K562 (cell line): ENCODE results near the gene H2AZ2. TPM values are rescaled to one million over a fixed set of nuclear protein-coding genes. Genes with fewer than 3 reads are reported as not detected.

Experiments used
- FOXJ3 ChIP-seq: sonication (generic); formaldehyde crosslinking; IDR thresholded peaks from 2 replicates; pipeline ENCODE4 v1.4.0; 2020; ENCODE audit warnings: mild to moderate bottlenecking, missing genetic modification reagents
- GTF2E2 ChIP-seq: fragments of 200-800 bp; sonication (Bioruptor generic); IDR thresholded peaks from 2 replicates; pipeline ENCODE4 v1.6.1; 2016; ENCODE audit warnings: missing genetic modification characterization, missing compliant biosample characterization
- KAT2B ChIP-seq: IDR thresholded peaks from one replicate; pipeline ENCODE4 v1.6.1; 2012; ENCODE audit warnings: low read depth, mild to moderate bottlenecking, control low read depth, inconsistent platforms, low read length, moderate library complexity
- KDM2B ChIP-seq: fragments of 250-450 bp; sonication (Bioruptor Pico); IDR thresholded peaks from 2 replicates; pipeline ENCODE4 v1.8.0; 2021; ENCODE audit warnings: mild to moderate bottlenecking, moderate library complexity
- LCOR ChIP-seq: sonication (generic); formaldehyde crosslinking; IDR thresholded peaks from 2 replicates; pipeline ENCODE4 v1.8.0; 2022; ENCODE audit warnings: mild to moderate bottlenecking, missing genetic modification reagents
- MED1 ChIP-seq: sonication (generic); formaldehyde crosslinking; IDR thresholded peaks from 2 replicates; pipeline ENCODE4 v1.8.1; 2023; ENCODE audit warnings: missing genetic modification reagents, borderline replicate concordance
- MXI1 ChIP-seq: IDR thresholded peaks from 2 replicates; pipeline ENCODE4 v1.6.1; 2011; ENCODE audit warnings: low read depth, mild to moderate bottlenecking, improper control_type of control experiment, low read length
- NR1H2 ChIP-seq: sonication (generic); formaldehyde crosslinking; IDR thresholded peaks from 2 replicates; pipeline ENCODE4 v1.4.0; 2020; ENCODE audit warnings: mild to moderate bottlenecking, missing genetic modification reagents
- PCBP2 ChIP-seq: fragments of 200-400 bp; formaldehyde crosslinking; IDR thresholded peaks from 2 replicates; pipeline ENCODE4 v1.6.1; 2018; ENCODE audit warnings: low read length, low read depth, mild to moderate bottlenecking, moderate library complexity; ENCODE audit not compliant: poor library complexity, severe bottlenecking
- POLR2AphosphoS5 ChIP-seq: IDR thresholded peaks from 2 replicates; pipeline ENCODE4 v1.6.1; 2011; ENCODE audit warnings: mild to moderate bottlenecking, low read depth, low read length, moderate library complexity; ENCODE audit not compliant: control insufficient read depth, insufficient read depth
- PPARD ChIP-seq: fragments of 250-450 bp; sonication (Bioruptor Pico); IDR thresholded peaks from 2 replicates; pipeline ENCODE4 v1.8.0; 2022; ENCODE audit warnings: inconsistent platforms, mild to moderate bottlenecking, moderate library complexity
- PTRF ChIP-seq: fragments of 450-650 bp; IDR thresholded peaks from 2 replicates; pipeline ENCODE4 v1.6.1; 2016; ENCODE audit warnings: mild to moderate bottlenecking, missing genetic modification characterization, missing compliant biosample characterization
- RFX5 ChIP-seq: IDR thresholded peaks from 2 replicates; pipeline ENCODE4 v1.6.1; 2011; ENCODE audit warnings: low read depth, mild to moderate bottlenecking, improper control_type of control experiment, low read length
- SAFB2 ChIP-seq: fragments of 200-400 bp; formaldehyde crosslinking; IDR thresholded peaks from 2 replicates; pipeline ENCODE4 v1.6.1; 2018; ENCODE audit warnings: borderline replicate concordance, low read length, low read depth, moderate library complexity; ENCODE audit not compliant: severe bottlenecking
- SMAD3 ChIP-seq: fragments of 450-650 bp; formaldehyde crosslinking; conservative IDR thresholded peaks from 2 replicates; pipeline ENCODE4 v1.4.0; 2020; ENCODE audit warnings: mild to moderate bottlenecking
- SMARCA4 ChIP-seq: fragments of 450-650 bp; IDR thresholded peaks from 2 replicates; pipeline ENCODE4 v1.6.1; 2016
- SP1 ChIP-seq: sonication (generic); formaldehyde crosslinking; IDR thresholded peaks from 2 replicates; pipeline ENCODE4 v1.8.1; 2022; ENCODE audit warnings: mild to moderate bottlenecking, missing genetic modification reagents
- ZFPM2 ChIP-seq: fragments of 250-450 bp; sonication (Bioruptor Pico); IDR thresholded peaks from 2 replicates; pipeline ENCODE4 v1.5.1; 2022; ENCODE audit warnings: mild to moderate bottlenecking
- ZNF224 ChIP-seq: sonication (generic); formaldehyde crosslinking; IDR thresholded peaks from 2 replicates; pipeline ENCODE4 v1.8.0; 2022; ENCODE audit warnings: mild to moderate bottlenecking, missing genetic modification reagents
- ZNF274 ChIP-seq: IDR thresholded peaks from 2 replicates; pipeline ENCODE4 v1.6.1; 2011; ENCODE audit warnings: low read depth, mild to moderate bottlenecking, low read length, moderate library complexity, borderline replicate concordance
- ZNF311 ChIP-seq: fragments of 250-450 bp; sonication (Bioruptor Pico); IDR thresholded peaks from 2 replicates; pipeline ENCODE4 v1.4.0; 2020; ENCODE audit warnings: mild to moderate bottlenecking, moderate library complexity
- ZNF436 ChIP-seq: fragments of 250-450, 450-650 bp; sonication (Bioruptor Pico); formaldehyde crosslinking; IDR thresholded peaks from 2 replicates; pipeline ENCODE4 v1.7.0; 2020; ENCODE audit warnings: mild to moderate bottlenecking
- ZZZ3 ChIP-seq: fragments of 450-650 bp; IDR thresholded peaks from 2 replicates; pipeline ENCODE4 v1.6.1; 2016; ENCODE audit warnings: antibody characterized with exemption, mild to moderate bottlenecking, moderate library complexity
- polyA plus RNA-seq, 8 experiments: library from polyadenylated mRNA; depleted of rRNA in 4 of 8; stranded (reverse) in 5 of 8; unstranded in 3 of 8; fragments of >200 nt; fragmentation: Nextera tagmentation in 2 of 8; fragmentation: Illumina TruSeq in 1 of 8; extraction: Ambion mirVana in 2 of 8; extraction: Trizol in 1 of 8; gene quantifications; 2 replicates each; pipeline versions ENCODE4 v1.2.1 to v1.2.3, GENCODE V29; 2011 to 2014; ENCODE audit warnings: inconsistent platforms in 1 of 8, missing spikeins in 1 of 8
- total RNA-seq, 7 experiments: library from RNA; depleted of rRNA in 6 of 7; stranded (reverse); fragments of >200 nt in 6 of 7; fragmentation: Illumina TruSeq in 2 of 7; extraction: Trizol in 2 of 7; gene quantifications; 2 replicates each; pipeline versions ENCODE4 v1.2.1 to v1.2.3, GENCODE V29; 2011 to 2021; ENCODE audit warnings: low replicate concordance in 1 of 7
- TF ChIP-seq, protein P1 (sequence below): fragments of 450-650 bp; conservative IDR thresholded peaks from 2 replicates; pipeline ENCODE4 v1.6.1; 2016; ENCODE audit warnings: missing genetic modification characterization, low read depth, mild to moderate bottlenecking, control low read depth, missing compliant biosample characterization
- TF ChIP-seq, protein P2 (sequence below): IDR thresholded peaks from 2 replicates; pipeline ENCODE4 v1.6.1; 2011; ENCODE audit warnings: borderline replicate concordance, low read depth, mild to moderate bottlenecking, moderate library complexity, low read length; ENCODE audit not compliant: insufficient read depth, poor library complexity, severe bottlenecking
- TF ChIP-seq, protein P3 (sequence below): sonication (generic); formaldehyde crosslinking; IDR thresholded peaks from 2 replicates; pipeline ENCODE4 v1.8.1; 2023; ENCODE audit warnings: mild to moderate bottlenecking, missing genetic modification reagents

Gene H2AZ2
- total and polyA plus RNA-seq, 9 of the 15 experiments (the other 6 are each of a cell fraction or from before 2014, with no cell fraction given) = 105 to 382 (median 286) TPM

DNA sequence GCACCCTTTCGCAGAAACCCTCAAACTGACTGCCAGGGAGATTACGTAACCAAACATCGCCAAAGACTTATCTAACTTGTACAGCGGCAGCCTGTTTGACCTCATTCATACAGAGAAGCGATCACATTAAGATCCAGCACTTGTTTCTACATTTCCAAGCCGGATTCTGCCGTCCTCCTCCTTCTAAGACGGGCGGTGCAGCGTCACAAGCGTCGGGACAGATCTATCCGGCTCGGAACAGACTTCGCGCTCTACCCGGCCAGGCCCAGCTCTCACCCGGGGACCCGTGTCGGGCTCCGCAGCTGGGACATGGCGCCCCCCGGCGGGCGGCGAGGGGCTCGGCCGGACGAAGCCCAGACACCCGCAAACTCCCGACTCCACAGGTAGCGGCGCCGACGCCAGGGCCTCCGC, 373 bp downstream of the H2AZ2 start (continued):
- TF ChIP-seq, protein P1, sequence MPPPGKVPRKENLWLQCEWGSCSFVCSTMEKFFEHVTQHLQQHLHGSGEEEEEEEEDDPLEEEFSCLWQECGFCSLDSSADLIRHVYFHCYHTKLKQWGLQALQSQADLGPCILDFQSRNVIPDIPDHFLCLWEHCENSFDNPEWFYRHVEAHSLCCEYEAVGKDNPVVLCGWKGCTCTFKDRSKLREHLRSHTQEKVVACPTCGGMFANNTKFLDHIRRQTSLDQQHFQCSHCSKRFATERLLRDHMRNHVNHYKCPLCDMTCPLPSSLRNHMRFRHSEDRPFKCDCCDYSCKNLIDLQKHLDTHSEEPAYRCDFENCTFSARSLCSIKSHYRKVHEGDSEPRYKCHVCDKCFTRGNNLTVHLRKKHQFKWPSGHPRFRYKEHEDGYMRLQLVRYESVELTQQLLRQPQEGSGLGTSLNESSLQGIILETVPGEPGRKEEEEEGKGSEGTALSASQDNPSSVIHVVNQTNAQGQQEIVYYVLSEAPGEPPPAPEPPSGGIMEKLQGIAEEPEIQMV (tag) = no peak
- TF ChIP-seq ZFPM2 (CRISPR knock-in tag) = no peak
- TF ChIP-seq, protein P2, sequence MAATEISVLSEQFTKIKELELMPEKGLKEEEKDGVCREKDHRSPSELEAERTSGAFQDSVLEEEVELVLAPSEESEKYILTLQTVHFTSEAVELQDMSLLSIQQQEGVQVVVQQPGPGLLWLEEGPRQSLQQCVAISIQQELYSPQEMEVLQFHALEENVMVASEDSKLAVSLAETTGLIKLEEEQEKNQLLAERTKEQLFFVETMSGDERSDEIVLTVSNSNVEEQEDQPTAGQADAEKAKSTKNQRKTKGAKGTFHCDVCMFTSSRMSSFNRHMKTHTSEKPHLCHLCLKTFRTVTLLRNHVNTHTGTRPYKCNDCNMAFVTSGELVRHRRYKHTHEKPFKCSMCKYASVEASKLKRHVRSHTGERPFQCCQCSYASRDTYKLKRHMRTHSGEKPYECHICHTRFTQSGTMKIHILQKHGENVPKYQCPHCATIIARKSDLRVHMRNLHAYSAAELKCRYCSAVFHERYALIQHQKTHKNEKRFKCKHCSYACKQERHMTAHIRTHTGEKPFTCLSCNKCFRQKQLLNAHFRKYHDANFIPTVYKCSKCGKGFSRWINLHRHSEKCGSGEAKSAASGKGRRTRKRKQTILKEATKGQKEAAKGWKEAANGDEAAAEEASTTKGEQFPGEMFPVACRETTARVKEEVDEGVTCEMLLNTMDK = peak; percentile 97
- no peak for TF ChIP-seq SMAD3
- no peak for TF ChIP-seq FOXJ3
- TF ChIP-seq PCBP2 = no peak
- TF ChIP-seq SMARCA4 = peak; percentile 90
- TF ChIP-seq MED1 = no peak
- TF ChIP-seq NR1H2 (CRISPR knock-in tag) = 0 out of 2 replicates have a peak, but pooled peaks have one; percentile 80
- no peak for TF ChIP-seq PPARD (CRISPR knock-in tag)
- no peak for TF ChIP-seq ZNF274
- 0 out of 2 replicates have a peak, but pooled peaks have one; percentile 44 for TF ChIP-seq RFX5
- peak; percentile 91; the same call in 1 of the 2 replicates for TF ChIP-seq KDM2B (CRISPR knock-in tag)
- no peak for TF ChIP-seq SAFB2
- 0 out of 2 replicates have a peak, but pooled peaks have one; percentile 6 for TF ChIP-seq MXI1
- TF ChIP-seq, protein P3, sequence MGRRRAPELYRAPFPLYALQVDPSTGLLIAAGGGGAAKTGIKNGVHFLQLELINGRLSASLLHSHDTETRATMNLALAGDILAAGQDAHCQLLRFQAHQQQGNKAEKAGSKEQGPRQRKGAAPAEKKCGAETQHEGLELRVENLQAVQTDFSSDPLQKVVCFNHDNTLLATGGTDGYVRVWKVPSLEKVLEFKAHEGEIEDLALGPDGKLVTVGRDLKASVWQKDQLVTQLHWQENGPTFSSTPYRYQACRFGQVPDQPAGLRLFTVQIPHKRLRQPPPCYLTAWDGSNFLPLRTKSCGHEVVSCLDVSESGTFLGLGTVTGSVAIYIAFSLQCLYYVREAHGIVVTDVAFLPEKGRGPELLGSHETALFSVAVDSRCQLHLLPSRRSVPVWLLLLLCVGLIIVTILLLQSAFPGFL (CRISPR knock-in tag) = no peak
- no peak for TF ChIP-seq GTF2E2 (tag)
- 0 out of 2 replicates have a peak, but pooled peaks have one; percentile 60 for TF ChIP-seq ZNF311 (CRISPR knock-in tag)
- TF ChIP-seq LCOR (CRISPR knock-in tag) = peak; percentile 85
- no peak for TF ChIP-seq PTRF (tag)
- no peak for TF ChIP-seq ZNF224 (CRISPR knock-in tag)
- TF ChIP-seq POLR2AphosphoS5 = peak; percentile 87
- TF ChIP-seq ZNF436 (CRISPR knock-in tag) = no peak
- TF ChIP-seq SP1 (CRISPR knock-in tag) = no peak
- TF ChIP-seq ZZZ3 = 0 out of 2 replicates have a peak, but pooled peaks have one; percentile 16
- TF ChIP-seq KAT2B = no peak
